Activated CD4-positive, alpha-beta T cell treated with anti-CD3 and anti-CD28 coated beads, Interleukin-2, amount 50 U/mL, for 4 hours (primary cell): Measurements from ENCODE around the gene PAOX.

Experiments
- DNase-seq, 2 experiments: peaks; one replicate each; pipeline ENCODE4 v3.0.0-alpha.2; 2020

PAOX gene

DNA sequence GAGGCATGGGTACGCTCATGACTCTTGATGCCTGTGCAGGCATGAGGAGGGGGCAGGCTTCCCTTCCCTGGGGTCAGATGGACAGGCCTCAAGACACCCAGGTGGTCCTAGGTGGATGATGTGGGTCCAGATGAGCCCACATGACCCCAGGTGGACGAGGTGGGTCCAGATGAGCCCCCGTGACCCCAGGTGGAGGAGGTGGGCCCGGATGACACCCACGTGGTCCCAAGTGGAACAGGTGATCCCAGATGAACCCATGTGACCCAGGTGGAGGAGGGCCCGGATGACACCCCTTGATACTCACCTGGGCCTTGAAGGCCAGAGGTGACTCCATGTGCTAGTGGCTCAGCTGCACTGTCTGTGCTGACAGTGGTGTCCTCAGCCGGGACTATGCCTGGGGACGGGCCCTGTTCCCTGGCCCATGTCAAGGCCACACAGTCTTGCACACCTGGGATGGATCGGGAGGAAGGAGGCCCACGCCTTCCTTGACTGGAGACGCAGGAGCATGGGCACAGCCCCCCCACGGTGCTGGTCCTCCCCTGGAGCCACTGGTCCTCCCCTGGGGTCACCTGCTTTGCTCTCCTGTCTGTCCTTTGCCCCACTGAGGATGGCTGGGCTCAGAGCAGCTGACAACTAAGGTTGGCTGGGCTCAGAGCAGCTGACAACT lies 28.6 kb upstream of the PAOX start:
- DNase-seq, result no peak

DNA sequence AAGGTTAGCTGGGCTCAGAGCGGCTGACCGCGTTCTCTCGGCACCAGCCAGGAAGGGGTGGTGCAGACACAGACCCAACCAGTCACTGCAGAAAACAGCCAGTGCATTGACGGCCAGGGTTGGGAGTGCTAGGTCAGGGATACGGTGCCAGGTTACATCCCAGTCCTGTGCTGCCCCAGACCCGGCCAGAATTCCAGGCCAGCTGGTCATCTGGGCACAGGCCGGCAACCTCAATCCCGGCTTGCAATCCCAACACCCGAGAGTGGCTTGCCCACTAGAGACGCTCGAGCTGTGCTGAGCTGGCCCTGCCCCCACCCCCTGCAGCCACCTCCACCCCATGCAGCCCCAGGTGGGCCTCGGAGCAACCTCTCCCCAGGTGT lies 28.1 kb upstream of the PAOX start:
- no peak for DNase-seq

DNA sequence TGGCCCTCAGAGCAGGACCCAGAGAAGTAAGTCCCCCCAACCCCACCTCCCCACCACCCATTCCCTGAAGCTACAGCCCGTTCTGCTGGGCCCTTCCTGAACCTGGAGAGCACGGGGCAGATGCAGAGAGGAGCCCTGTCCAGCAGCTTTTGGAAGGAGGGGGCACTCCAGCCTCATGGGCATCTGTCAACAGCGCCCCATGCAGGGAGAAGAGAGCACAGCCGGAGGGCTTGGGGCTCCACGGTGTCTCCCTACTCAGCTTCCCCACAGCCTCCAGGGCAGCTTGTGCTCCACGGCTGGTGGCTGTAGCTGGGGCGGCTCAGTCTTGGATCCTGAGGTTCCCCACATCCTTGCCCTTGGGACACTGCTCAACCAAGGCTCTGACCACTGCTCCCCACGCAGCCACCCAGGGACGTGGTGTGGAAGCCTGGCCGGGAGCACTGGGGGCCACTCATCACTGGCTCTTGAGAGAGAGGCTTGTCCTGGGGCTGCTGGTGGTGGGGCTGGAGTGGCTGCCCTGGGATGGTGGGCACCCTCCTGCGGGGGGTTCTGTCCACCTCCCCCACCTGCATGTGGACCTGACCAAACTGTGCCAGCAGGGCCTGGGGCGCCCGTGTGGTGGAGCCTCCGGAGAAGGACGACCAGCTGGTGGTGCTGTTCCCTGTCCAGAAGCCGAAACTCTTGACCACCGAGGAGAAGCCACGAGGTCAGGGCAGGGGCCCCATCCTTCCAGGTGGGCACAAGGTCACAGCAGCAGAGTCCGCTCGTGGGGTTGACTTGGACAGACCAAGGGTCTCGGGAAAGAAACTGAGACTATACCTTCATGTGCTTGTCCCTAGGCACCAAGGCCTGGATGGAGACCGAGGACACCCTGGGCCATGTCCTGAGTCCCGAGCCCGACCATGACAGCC lies 27.4 kb upstream of the PAOX start:
- no peak for DNase-seq

DNA sequence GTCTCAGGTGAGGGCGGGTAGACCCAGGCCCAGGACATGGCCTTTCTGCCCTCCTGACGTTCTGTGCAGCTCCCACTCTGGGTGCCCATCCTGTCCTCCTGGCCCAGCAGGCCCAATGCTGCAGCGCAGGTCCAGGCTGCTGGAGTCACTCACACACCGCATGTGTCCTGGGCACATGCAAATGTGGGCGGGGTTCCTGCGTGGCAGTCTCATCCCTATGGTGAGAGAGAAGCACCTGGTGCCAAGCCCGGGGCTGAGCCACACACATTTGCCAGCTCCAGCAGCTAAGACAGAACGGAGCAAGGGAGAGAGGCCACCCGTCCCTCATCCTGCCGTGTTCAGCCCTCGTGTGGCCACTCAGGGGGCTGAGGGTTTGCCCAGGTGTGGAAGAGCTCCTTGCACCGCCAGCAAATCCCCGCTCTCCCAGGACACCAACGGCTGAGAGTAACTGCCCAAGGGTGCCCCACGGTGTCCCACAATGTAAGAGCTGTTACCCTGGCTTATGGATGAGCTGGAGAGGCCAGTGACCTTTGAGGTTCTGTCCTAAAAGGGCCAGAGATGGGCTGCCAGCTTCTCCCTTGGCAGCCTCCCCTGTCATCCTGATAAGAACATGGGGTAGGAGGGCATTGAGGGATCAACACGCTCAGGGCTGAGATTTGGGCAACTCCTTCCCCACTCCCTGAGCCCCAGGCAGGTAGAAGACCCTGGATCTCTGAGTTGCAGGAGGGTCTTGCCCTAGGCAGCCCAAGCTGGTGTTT lies 25.7 kb upstream of the PAOX start:
- no peak for DNase-seq

DNA sequence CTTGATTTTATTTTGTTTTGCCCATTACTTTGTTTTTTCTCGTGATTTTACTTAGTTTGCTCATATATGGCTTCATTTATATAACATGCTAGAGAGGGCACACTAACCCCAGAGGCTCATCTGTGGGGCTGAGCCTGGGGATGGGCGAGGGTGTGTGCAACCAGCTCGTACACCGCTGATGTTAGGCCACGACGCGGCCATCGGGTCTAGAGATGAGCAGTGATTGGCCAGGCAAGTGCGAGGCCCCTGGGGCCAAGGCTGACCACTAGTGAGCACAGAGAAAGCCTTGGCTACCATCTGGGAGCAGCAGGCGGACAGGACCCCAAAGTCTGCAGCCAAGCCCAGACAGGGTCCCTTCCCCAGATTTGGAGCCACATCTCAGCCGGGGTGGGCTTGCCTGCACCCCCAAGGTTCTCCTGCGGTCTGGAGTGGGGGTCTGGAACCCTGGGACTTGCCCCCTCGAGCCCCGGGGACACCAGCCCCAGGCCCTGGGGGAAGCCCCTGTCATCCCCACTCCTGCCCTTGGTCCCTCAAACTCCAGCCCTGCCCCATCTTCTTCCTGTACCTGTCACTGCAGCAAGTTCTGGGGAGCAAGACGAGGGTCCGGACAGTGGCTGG lies 25.0 kb upstream of the PAOX start:
- DNase-seq, result no peak

DNA sequence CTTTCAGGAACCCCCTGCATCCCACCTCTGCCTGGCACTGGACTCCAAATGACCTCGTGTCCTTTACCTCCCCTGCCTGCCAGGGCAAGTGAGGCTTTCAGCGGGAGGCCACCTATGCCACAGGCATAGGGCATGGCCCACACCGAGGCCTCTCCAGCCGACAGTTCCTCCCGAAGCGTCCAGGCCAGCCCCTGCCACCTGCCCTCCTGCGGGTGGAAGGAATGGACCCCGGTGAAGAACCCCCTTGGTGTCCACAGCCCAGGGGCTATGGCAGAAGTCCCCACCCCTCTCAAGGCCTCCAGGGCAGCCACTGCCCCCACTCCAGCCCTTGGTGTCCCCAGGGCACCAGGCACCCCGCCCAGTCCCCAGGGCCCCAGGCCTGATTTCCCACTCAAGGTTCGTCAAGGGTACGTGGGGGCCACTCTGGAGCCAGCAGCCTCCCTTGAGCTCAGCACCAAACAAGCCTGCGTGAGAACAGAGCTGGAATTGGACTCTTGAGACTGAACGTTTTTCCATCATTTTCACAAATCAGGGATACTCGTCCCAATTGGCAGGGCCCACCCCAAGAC lies 24.3 kb upstream of the PAOX start:
- no peak for DNase-seq

DNA sequence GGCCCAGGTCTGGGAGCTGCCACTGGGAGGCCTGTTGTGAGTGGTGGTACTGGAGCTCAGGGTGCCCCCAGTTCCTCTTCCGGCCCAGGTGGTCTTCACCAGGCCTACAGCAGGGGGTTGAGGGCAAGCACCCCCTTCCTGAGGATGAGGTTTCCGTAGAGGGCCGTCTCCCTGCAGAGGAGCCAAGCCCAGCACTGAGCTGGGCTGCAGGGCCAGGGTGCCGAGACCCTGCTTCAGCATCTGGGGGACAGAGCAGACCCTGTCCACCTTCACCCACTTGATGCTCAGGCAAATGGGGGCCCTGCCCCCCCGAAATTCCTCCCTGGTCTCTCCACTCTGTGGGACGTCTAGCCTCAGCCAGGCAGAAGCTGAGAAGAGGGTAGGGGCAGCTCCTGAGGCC lies 23.8 kb upstream of the PAOX start:
- DNase-seq, result no peak

DNA sequence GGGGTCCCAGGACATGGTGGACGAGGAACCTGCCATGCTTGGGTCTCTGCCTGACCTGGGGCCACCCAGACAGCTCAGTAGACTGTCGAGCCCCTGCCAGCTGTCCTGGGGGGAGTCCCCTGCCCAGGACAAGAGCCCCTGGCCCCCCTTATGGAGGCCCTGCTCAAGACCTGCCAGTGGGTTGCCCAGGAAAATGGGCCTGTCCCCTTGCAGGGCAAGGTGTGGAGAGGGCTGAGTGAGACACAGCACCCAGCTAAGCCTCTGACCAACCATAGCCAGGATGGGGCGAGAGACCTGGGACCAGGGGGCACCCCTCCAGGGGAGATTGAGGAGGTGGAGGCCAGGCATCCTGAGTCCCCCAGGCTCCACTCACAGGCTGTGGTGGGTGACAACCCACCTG lies 23.1 kb upstream of the PAOX start:
- no peak for DNase-seq

DNA sequence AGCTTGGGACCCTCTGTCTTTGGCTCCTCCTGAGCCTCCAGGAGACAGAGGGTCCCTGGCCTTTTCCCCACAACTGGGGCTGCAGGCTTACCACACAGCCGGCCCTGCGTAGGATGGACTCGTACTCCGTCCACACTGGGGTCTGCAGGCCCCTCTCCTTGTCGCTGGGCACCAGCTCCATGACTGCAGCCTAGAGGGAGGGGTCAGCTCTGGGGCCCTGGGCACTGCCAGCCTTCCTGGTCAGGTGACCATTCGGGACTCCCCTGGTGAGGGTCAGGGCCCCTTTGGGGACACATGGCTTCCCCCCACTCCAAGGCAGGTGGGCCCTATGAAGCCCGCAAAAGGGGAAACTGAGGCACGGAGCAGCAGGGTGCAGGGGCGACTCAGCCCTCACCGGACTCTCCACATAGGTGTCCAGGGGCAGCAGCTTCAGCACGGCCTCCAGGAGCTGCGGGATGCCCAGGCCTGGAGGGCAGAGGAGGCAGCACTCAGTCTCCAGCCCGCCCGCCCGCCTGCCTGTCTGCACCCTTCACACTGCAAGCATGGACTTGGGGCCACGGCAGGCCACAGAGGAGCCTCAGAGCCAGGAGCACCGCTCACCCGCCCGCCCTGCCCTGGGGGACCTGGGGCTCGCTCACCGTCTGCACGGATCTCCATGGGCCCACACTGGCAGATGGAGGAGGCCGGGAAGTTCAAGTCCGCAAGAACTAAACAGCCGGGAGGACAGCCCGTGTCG lies 22.3 kb upstream of the PAOX start:
- DNase-seq, result no peak

DNA sequence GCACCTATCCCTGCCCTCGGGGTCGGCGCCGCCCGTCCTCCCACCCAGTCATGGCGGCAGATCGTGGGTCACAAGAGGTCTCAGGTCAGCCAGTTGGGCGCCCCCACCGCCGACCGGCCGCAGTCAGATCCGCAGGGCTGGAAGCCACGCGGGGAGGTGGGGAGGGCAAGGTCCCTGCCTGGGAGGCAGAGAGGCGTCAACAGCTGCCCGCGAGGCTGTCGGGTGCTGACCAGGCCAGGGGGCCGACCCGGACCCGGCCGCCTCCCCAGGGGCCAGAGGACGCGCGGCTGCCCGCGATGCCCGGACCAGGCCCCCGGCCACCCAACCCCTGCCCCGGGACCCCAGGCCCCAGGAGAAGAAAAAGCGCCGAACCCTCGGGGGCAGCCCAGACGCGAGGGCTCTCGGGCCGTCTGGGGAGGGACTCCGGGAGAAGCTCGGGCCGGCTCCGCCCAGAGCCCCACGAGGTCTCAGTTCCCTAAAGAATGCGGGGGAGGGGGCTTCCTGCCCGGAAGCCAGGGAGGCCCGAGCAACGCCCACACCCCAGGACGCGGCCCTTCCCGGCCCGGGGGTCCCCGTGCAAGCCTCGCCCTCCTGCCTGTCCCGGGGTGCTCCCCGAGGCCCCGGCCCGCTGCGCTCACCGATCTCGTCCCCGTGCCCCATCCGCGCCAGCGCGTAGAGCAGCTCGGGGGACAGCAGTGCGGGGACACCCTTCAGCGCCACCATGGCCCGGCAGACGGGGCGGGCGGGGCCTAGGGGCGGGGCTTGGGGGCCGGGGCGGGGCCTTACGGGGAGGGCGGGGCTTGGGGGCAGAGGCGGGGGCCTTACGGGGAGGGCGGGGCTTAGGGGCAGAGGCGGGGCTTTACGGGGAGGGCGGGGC lies 21.5 kb upstream of the PAOX start, which contains the start of gene FUOM:
FUOM (minus strand) TSS at position 735 of the 877 bp plus-strand sequence; CDS start at position 723, 12 bp downstream.
- peak; percentile 56 to 62 for DNase-seq

DNA sequence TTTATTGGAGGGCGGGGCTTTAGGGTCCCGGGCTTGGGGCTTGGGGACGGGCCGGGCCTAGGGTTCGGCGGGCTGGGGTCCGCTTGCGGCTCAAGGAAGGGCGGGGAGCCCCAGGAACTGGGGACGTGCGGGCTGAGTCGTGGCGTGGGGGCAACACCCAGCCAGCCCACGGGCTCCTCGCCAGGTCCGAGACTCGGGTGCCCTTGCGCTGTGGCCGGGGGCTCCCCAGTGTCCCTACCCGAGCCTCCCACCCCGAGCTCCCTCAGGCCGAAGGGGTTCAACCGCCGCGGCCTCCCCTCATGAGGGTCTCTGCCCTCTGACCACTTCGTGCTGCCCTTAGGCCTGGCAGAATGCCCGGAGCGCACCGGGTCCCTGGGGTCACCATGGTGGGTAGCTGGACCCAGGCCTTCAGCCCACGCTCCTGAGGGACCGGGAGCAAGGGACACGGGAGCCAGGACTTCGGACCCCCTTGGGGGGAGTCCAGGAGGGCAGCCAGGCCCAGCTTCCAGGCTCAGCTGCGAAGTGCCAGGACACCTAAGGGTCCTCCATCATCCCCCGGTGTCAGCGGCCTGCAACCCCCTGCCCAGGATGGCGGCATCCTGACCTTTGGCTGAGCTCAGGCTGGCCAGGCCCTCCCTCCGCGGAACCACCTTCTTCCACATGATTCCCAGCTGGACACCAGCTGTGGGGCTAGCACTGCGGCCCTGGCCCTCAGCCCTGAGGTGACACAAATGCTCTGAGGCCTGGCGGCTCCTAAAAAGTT lies 20.7 kb upstream of the PAOX start:
- DNase-seq, result no peak

DNA sequence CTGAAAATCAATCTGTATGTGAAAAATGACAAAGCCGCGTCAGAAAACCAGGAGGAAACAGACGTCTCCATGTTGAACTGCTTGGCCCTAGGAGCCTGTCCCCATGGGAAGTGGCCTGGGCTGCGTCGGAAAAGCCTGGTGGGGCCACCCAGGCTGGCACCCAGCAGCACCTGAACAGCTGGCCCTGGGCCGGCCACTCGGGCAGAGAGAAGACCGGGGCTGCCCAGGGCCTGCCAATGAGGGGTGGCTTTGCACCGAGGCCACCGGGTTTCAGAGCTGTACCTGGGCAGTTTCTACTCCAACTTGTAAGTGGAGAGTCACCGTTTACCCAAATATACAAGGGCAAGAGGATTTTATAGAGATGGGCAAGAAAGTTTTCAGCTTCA lies 20.1 kb upstream of the PAOX start:
- no peak for DNase-seq

DNA sequence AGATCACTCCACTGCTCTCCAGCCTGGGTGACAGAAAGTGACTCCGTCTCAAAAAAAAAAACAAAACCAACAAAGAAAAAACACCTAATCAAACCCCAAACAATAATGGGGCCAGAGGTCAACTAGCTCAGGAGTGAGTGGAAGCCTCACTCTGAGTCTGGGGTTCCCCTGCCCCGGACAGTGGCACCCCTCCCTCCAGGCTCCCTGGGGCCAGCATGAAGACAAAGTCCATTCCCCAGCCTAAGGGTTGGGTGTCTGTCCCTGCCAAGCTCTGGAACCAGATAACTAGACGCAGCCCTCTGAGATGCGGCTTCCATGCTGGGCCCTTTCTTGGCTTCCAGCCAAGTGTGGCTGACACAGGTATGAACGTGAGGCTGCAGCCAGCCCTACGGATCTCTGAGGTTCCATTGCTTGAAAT lies 19.5 kb upstream of the PAOX start:
- DNase-seq, result no peak

DNA sequence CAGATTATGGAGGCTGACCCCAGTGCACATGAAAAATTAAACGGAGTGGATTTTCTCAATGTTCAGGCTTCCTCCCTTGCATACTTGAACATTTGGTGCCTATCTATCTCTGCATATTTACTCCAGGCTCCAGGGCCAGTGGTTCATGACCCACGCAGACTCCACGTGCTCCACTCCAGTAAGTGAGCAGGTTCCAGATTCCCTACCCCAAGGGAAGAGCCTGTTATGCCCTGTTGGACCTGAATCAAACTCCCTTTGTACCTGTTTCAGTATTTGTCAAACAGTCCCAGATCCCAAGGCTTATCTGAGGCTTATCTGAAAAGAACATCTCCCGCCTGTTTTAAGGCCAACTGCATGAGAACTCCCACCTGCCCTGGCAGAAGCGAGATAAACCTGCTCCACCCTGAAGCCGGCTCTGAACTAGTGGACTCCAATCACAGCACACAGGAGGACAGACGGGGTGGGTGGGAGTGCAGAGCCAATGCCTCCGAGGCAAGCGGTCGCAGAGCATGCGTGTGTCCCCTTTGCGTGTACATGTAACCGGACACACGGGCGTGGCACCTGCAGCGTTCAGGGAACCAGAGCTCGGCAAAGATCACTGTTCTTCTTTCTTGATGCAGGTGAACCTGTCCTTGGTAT lies 19.0 kb upstream of the PAOX start:
- DNase-seq, result no peak

DNA sequence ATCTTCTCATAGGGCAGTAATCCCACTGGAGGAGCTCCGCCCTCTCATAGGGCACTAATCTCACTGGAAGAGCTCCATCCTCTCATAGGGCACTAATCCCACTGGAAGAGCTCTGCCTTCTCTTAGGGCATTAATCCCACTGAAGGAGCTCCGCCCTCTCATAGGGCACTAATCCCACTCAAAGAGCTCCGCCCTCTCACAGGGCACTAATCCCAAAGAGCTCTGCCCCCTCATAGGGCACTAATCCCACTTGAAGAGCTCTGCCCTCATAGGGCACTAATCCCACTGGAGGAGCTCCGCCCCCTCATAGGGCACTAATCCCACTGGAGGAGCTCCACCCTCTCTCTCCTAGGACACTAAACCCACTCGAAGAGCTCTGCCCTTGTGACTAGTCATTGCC lies 17.8 kb upstream of the PAOX start:
- no peak for DNase-seq

DNA sequence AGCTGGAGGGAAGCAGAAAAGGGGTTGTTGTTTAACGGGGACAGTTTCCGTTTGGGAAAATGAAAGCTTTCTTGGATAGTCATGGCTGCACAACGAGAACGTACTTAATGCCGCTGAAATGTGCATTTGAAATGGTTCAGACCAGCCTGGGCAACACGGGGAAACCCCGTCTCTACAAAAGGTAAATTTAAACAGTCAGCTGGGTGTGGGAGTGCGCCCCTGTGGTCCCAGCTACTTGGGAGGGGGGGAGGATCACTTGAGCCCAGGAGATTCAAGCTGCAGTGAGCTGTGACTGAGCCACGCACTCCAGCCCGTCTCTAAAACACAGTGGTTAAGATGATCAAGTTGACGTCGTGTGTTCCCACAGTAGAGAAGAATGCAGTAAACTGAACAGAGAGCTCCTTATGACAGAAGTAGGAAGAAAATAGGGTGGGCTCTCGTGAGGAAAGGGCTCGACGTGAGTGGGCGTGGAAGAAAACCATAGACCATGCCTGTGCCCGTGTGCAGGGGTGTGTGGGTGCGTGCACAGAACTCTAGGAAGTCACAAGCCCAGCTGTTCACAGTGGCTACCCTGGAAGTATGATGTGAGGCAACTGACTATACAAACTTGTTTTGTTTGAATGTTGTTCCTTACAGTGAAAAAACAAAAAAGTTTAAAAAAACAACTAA lies 17.2 kb upstream of the PAOX start:
- no peak for DNase-seq

DNA sequence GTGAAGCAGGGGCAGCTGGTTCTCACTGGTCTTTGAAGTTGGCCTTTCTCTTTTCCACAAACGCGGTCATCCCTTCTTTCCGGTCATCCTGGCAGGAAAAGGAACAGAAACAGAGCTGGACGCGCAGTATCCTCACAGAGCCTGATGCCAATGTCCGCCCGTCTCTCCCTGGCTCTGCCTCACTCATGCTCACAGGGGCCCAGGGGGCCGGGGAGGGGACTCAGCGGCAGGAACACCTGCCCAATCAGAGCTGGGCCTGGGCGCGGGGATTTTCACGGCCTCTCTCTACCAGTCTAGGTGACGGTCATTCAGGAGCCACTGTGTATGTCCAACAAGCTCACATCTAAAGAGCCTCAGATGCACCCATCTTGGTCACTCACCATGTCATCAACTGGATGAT lies 16.2 kb upstream of the PAOX start:
- DNase-seq, result no peak

DNA sequence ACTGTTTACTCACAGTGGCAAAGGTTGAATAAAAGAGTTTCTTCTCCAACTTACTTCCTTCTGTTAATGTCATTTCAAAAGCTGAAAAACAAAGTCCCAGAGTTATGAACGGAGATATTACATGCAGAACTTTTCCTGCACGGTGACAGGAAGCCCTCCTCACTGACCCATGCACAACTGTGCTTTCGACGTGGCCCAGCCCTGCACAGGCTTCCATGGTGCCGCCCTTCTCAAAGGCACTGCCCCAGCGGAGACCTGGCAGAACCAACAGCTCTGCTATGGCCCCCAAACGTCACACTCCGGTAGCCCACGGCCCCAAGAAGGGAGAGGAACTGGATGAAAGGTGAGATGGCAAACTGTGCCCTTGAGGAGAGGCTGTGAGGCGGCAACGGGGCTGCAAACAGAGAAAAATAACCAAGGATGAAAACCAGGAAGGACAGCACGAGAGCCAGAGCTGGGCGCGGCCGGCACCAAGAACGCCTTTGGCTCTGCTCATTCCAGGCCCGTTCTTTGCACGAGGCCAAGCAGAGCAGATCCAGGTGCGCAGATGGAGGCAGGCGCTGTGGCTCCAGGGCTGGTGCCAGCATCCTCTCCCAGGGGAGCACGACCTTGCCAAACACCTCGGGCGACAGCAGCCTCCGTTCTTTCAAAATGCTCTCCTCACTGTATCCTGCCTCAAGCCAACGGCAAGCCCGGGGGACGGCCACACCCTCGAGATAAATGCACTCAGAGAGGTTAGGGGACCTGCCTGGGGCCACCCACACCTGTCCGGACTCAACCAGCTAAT lies 14.2 kb upstream of the PAOX start:
- no peak for DNase-seq
